HepG2 (cell line): ENCODE data around the gene C1QTNF1. TPM values are rescaled to one million over a fixed set of nuclear protein-coding genes. Genes with fewer than 3 reads are reported as not detected.
A peak's percentile ranks its signal among the peaks of the same experiment; 100 is the strongest.

Source experiments
- ATAC-seq: fragments of 200-7000 bp; cut with Tn5 transposase; 3 replicates; pipeline ENCODE4 v1.9.1; 2020; ENCODE audit warnings: mild to moderate bottlenecking, moderate library complexity
- BruUV-seq: library from RNA; stranded (reverse); fragments of 400-500 nt; replicated peaks from 2 replicates; lab custom pipeline; 2021; lab: Mats Ljungman, UMichigan
- CTCF ChIA-PET: fragments of 300-600 bp; formaldehyde crosslinking; extraction: SDS; loops from one replicate; lab custom pipeline; 2021; ENCODE audit warnings: low total read pairs, inconsistent platforms, low intra/inter-chr PET ratio; lab: Yijun Ruan, JAX
- POLR2A ChIA-PET: fragments of 350-600 bp; sonication (Branson Sonifier 250); formaldehyde crosslinking; loops from one replicate; lab custom pipeline; 2020; ENCODE audit warnings: antibody characterized with exemption, inconsistent platforms; lab: Yijun Ruan, JAX
- DNase-seq: peaks from one replicate; pipeline ENCODE4 v3.0.0-alpha.2; 2015; ENCODE audit warnings: low spot score
- FAIRE-seq: peaks from 3 replicates; lab custom pipeline; 2011; peaks lifted over from hg19 to GRCh38; lab: Jason Lieb, UNC
- H2AFZ ChIP-seq: one replicate; pipeline ENCODE4 v1.6.1; 2011; ENCODE audit warnings: low read length, inconsistent platforms
- H3K27ac ChIP-seq: fragments of 300-600 bp; 3 replicates; pipeline ENCODE4 v1.8.0; 2011; ENCODE audit warnings: mixed run types, mild to moderate bottlenecking, mixed read lengths, low read length, inconsistent platforms; ENCODE audit not compliant: insufficient read depth; ENCODE audit errors: extremely low read length
- H3K27me3 ChIP-seq, 2 experiments: fragments of 200-600 bp in 1 of 2; 2 replicates in 1 of 2; 3 replicates in 1 of 2; pipeline versions ENCODE4 v1.6.0 to v1.8.0; 2011; ENCODE audit warnings: low read length in 2 of 2, mild to moderate bottlenecking in 2 of 2, moderate library complexity in 2 of 2, inconsistent platforms in 1 of 2; ENCODE audit not compliant: insufficient read depth in 2 of 2, control insufficient read depth in 1 of 2
- H3K36me3 ChIP-seq, 2 experiments: fragments of 200-600 bp in 1 of 2; replicated peaks in 1 of 2; 2 replicates in 1 of 2; 3 replicates in 1 of 2; pipeline versions ENCODE4 v1.5.1 to v1.8.0; 2011; ENCODE audit warnings: low read length in 2 of 2, inconsistent platforms in 1 of 2; ENCODE audit not compliant: insufficient read depth in 2 of 2, control insufficient read depth in 1 of 2
- H3K4me1 ChIP-seq: 2 replicates; pipeline ENCODE4 v1.5.1; 2012; ENCODE audit warnings: low read length, inconsistent platforms; ENCODE audit not compliant: insufficient read depth
- H3K4me2 ChIP-seq: 2 replicates; pipeline ENCODE4 v1.6.0; 2011; ENCODE audit warnings: low read depth, low read length, inconsistent platforms
- H3K4me3 ChIP-seq, 3 experiments: fragments of 200-600 bp in 1 of 3; sonication (generic), shearing (Covaris generic) in 1 of 3; replicated peaks in 1 of 3; 2 replicates each; pipeline ENCODE4 v1.5.1; 2011 to 2016; ENCODE audit warnings: low read length in 3 of 3, inconsistent platforms in 2 of 3, low read depth in 2 of 3, mild to moderate bottlenecking in 2 of 3, control low read depth in 1 of 3, mixed read lengths in 1 of 3; ENCODE audit not compliant: insufficient read depth in 1 of 3
- H3K79me2 ChIP-seq: one replicate; pipeline ENCODE4 v1.6.1; 2011; ENCODE audit warnings: low read length, inconsistent platforms; ENCODE audit not compliant: insufficient read depth
- H3K9ac ChIP-seq: 2 replicates; pipeline ENCODE4 v1.6.0; 2011; ENCODE audit warnings: mild to moderate bottlenecking, low read depth, low read length, inconsistent platforms; ENCODE audit not compliant: insufficient read depth
- H3K9me3 ChIP-seq: 2 replicates; pipeline ENCODE4 v1.5.1; 2012; ENCODE audit warnings: mild to moderate bottlenecking, low read length
- H4K20me1 ChIP-seq: 2 replicates; pipeline ENCODE4 v1.6.0; 2011; ENCODE audit warnings: inconsistent platforms, mild to moderate bottlenecking, low read length, moderate library complexity; ENCODE audit not compliant: insufficient read depth
- ZNF431 ChIP-seq: sonication (generic); formaldehyde crosslinking; IDR thresholded peaks from 2 replicates; pipeline ENCODE4 v1.9.0; 2022; ENCODE audit warnings: missing genetic modification reagents, low read depth, mild to moderate bottlenecking, borderline replicate concordance
- WGBS: methylation state at CpG from one replicate; pipeline ENCODE4 v1.1.6; 2017; ENCODE audit warnings: low lambda C conversion rate; 5-methylcytosine and 5-hydroxymethylcytosine counted together
- in situ Hi-C: cut with HindIII; loops from 2 replicates; pipeline ENCODE4 v1.10.0; 2017; ENCODE audit warnings: low pct_unique_long_range_greater_than_20kb; ENCODE audit not compliant: extremely low pct_ligation_motif_present
- intact Hi-C: fragments of 100-400 bp; cut with micrococcal nuclease; formaldehyde crosslinking; loops from one replicate; pipeline ENCODE4 v1.10.0; 2022; ENCODE audit not compliant: unreplicated experiment
- polyA plus RNA-seq, 8 experiments: library from polyadenylated mRNA; depleted of rRNA in 3 of 8; stranded (reverse) in 7 of 8; unstranded in 1 of 8; fragments of >200 nt; fragmentation: Illumina TruSeq in 4 of 8; extraction: Trizol in 4 of 8; gene quantifications; 2 replicates each; pipeline versions ENCODE4 v1.2.1 to v1.2.3, GENCODE V29; 2011 to 2016; ENCODE audit warnings: low read depth in 4 of 8, missing spikeins in 1 of 8, mixed read lengths in 1 of 8; ENCODE audit not compliant: insufficient read depth in 1 of 8
- total RNA-seq, 5 experiments: library from RNA; depleted of rRNA; stranded (reverse); fragments of >200 nt; fragmentation: Illumina TruSeq; extraction: Trizol; gene quantifications; 2 replicates each; pipeline ENCODE4 v1.2.3, GENCODE V29; 2016; ENCODE audit warnings: low read depth in 1 of 5
- TF ChIP-seq, protein P1 (sequence below): sonication (generic); formaldehyde crosslinking; IDR thresholded peaks from 2 replicates; pipeline ENCODE4 v1.5.1; 2020; ENCODE audit warnings: mild to moderate bottlenecking, missing genetic modification reagents, moderate library complexity

The C1QTNF1 gene
- total and polyA plus RNA-seq, 2 of the 13 experiments (the other 11 are each of a cell fraction or from before 2014, with no cell fraction given) = 0.18 to 0.86 TPM

DNA sequence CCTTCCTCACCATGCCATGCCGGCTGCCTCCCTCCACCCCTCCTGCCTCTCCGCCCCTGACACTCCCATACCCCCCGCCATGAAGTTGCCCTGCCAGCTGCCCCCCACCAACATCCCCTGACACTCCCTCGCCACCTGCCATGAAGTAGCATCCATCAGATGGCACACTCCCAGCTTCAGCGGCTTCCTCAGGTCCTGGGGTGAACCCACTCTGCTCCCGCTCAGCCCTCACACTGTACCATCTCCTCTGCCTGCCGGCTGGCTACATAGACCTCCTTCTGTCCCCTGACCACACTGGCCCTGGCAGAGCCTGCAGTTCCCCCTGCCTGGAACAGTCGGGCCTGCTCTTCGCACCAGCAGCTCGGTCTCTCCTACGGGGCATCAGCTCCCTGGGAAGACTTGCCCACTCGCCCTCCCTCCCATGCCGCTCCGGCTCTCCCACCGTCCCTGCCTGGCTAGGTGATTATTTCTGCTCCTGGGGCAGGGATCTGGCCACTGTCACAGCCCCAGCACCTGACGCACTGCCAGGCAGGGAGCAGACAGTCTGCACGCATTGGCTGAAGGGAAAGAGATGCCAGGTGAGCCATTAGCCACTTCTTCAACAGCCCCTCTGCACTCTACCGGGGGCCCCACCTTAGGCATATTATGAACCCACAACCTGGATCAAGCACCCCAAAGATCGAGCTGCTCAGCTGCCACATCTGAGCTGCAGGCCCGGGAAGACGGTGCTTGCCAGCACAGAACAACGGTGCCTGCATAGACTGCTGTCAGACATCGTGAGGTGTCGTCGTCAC lies 23.4 kb upstream of the C1QTNF1 start:
- Histone ChIP-seq H3K4me1 (peaks cover 20% of the 10 kb centered on the region), H2AFZ (no peak overlapping the region), H4K20me1 (no peaks in the 10 kb centered on the region; the same call in 1 of the 2 replicates), H3K27ac (no peak overlapping the region), H3K9ac (no peak overlapping the region), H3K27me3 (no peaks in the 10 kb centered on the region), H3K79me2 (peaks cover 34% of the 10 kb centered on the region), H3K36me3 (peaks cover 26 to 54% of the 10 kb centered on the region in 2 experiments), H3K4me3 (no peak overlapping the region), H3K4me2 (no peak overlapping the region), H3K9me3 (no peaks in the 10 kb centered on the region)
- intact Hi-C loops = no loop called here
- DNase-seq = no peak
- ChIA-PET POLR2A (no interaction called here), CTCF (no interaction called here)
- in situ Hi-C loops = no loop called here
- no TSS peak for BruUV-seq
- WGBS = 98% methylated on average over 24 of the region's 25 CpGs
- ATAC-seq = no peak
- no peak for FAIRE-seq
- TF ChIP-seq ZNF431 (CRISPR knock-in tag) = no peak
- TF ChIP-seq, protein P1, sequence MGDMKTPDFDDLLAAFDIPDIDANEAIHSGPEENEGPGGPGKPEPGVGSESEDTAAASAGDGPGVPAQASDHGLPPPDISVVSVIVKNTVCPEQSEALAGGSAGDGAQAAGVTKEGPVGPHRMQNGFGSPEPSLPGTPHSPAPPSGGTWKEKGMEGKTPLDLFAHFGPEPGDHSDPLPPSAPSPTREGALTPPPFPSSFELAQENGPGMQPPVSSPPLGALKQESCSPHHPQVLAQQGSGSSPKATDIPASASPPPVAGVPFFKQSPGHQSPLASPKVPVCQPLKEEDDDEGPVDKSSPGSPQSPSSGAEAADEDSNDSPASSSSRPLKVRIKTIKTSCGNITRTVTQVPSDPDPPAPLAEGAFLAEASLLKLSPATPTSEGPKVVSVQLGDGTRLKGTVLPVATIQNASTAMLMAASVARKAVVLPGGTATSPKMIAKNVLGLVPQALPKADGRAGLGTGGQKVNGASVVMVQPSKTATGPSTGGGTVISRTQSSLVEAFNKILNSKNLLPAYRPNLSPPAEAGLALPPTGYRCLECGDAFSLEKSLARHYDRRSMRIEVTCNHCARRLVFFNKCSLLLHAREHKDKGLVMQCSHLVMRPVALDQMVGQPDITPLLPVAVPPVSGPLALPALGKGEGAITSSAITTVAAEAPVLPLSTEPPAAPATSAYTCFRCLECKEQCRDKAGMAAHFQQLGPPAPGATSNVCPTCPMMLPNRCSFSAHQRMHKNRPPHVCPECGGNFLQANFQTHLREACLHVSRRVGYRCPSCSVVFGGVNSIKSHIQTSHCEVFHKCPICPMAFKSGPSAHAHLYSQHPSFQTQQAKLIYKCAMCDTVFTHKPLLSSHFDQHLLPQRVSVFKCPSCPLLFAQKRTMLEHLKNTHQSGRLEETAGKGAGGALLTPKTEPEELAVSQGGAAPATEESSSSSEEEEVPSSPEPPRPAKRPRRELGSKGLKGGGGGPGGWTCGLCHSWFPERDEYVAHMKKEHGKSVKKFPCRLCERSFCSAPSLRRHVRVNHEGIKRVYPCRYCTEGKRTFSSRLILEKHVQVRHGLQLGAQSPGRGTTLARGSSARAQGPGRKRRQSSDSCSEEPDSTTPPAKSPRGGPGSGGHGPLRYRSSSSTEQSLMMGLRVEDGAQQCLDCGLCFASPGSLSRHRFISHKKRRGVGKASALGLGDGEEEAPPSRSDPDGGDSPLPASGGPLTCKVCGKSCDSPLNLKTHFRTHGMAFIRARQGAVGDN (CRISPR knock-in tag) = peak; percentile 14; the same call in 1 of the 2 replicates
